A673 (cell line): ENCODE measurements around the gene ZNF219. TPM values are rescaled to one million over a fixed set of nuclear protein-coding genes. Genes with fewer than 3 reads are reported as not detected.
A peak's percentile ranks its signal among the peaks of the same experiment; 100 is the strongest.

Experiments used
- BruUV-seq: library from RNA; stranded (reverse); fragments of 400-500 nt; replicated peaks from 2 replicates; lab custom pipeline; 2021; lab: Mats Ljungman, UMichigan
- CTCF ChIA-PET: fragments of 300-600 bp; sonication (Branson Sonifier 250); formaldehyde crosslinking; loops from one replicate; lab custom pipeline; 2022; ENCODE audit warnings: antibody characterized with exemption; lab: Charles Lee
- POLR2A ChIA-PET: fragments of 300-600 bp; sonication (Branson Sonifier 250); formaldehyde crosslinking; loops from one replicate; lab custom pipeline; 2022; ENCODE audit warnings: antibody characterized with exemption; ENCODE audit not compliant: low non-redundant PET; lab: Charles Lee
- DNase-seq: peaks from one replicate; pipeline ENCODE4 v3.0.0-alpha.2; 2015; ENCODE audit warnings: low spot score
- H3K27ac ChIP-seq: fragments of 200-600 bp; sonication (generic); 2 replicates; pipeline ENCODE4 v1.5.1; 2016; ENCODE audit warnings: mixed run types, low read depth, mild to moderate bottlenecking, mixed read lengths, antibody characterized with exemption, low read length; ENCODE audit not compliant: poor library complexity, severe bottlenecking
- H3K27me3 ChIP-seq: fragments of 200-600 bp; sonication (generic); replicated peaks from 2 replicates; pipeline ENCODE4 v1.6.1; 2017; ENCODE audit warnings: mixed run types, low read depth, mild to moderate bottlenecking, mixed read lengths, antibody characterized with exemption, low read length; ENCODE audit not compliant: insufficient read depth, poor library complexity
- H3K36me3 ChIP-seq: fragments of 200-600 bp; sonication (generic); 2 replicates; pipeline ENCODE4 v1.6.1; 2016; ENCODE audit warnings: mixed run types, mild to moderate bottlenecking, mixed read lengths, antibody characterized with exemption, low read length; ENCODE audit not compliant: insufficient read depth, poor library complexity, severe bottlenecking
- H3K4me1 ChIP-seq: fragments of 200-600 bp; sonication (generic); 2 replicates; pipeline ENCODE4 v1.6.1; 2017; ENCODE audit warnings: mixed run types, mild to moderate bottlenecking, mixed read lengths, antibody characterized with exemption, low read length; ENCODE audit not compliant: insufficient read depth, poor library complexity, severe bottlenecking
- H3K4me3 ChIP-seq: fragments of 200-600 bp; sonication (generic); 2 replicates; pipeline ENCODE4 v1.5.1; 2016; ENCODE audit warnings: low read depth, mixed run types, mild to moderate bottlenecking, mixed read lengths, low read length; ENCODE audit not compliant: poor library complexity, severe bottlenecking
- H3K9me3 ChIP-seq: fragments of 200-600 bp; sonication (generic); 2 replicates; pipeline ENCODE4 v1.6.1; 2016; ENCODE audit warnings: mixed run types, low read depth, mild to moderate bottlenecking, mixed read lengths, antibody characterized with exemption, low read length; ENCODE audit not compliant: poor library complexity, severe bottlenecking
- EZH2 ChIP-seq: fragments of 200-600 bp; sonication (generic); IDR thresholded peaks from 2 replicates; pipeline ENCODE4 v1.6.1; 2017; ENCODE audit warnings: borderline replicate concordance, low read depth, mild to moderate bottlenecking, mixed read lengths, antibody characterized with exemption, low read length; ENCODE audit not compliant: poor library complexity, severe bottlenecking
- intact Hi-C: fragments of 100-400 bp; cut with micrococcal nuclease; formaldehyde crosslinking; loops from one replicate; pipeline ENCODE4 v1.10.0; 2022; ENCODE audit not compliant: unreplicated experiment
- total RNA-seq: library from RNA; stranded (reverse); gene quantifications from 2 replicates; pipeline ENCODE4 v1.2.3, GENCODE V29; 2021
- TF ChIP-seq, protein P1 (sequence below): fragments of 300-800, 200-600 bp; sonication (generic); conservative IDR thresholded peaks from 2 replicates; pipeline ENCODE4 v1.5.1; 2017; ENCODE audit warnings: low read depth, mild to moderate bottlenecking, antibody characterized with exemption, low read length, moderate library complexity, mixed read lengths

Gene ZNF219
- total RNA-seq, 1 experiment from 2014 or later: 84.6 TPM

DNA sequence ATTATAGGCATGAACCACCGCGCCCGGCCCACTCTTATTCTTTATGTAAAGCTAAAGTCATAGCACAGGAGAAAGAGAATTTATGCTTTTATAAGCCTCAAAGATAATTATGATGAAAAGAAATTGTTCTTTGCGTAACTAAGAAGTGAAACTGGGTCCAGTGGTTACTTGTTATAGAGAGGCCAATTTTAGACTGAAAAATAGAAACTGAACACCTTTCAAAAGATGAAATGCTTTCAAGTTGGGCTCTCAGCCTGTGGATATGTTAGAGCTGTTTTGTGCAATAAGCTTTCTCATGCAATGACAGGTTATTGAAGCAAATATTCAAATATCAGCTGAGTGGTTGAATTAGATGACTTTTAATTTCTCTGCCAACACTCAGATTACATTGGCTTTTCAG lies 10.3 kb upstream of the ZNF219 start:
- TF ChIP-seq, protein P1, sequence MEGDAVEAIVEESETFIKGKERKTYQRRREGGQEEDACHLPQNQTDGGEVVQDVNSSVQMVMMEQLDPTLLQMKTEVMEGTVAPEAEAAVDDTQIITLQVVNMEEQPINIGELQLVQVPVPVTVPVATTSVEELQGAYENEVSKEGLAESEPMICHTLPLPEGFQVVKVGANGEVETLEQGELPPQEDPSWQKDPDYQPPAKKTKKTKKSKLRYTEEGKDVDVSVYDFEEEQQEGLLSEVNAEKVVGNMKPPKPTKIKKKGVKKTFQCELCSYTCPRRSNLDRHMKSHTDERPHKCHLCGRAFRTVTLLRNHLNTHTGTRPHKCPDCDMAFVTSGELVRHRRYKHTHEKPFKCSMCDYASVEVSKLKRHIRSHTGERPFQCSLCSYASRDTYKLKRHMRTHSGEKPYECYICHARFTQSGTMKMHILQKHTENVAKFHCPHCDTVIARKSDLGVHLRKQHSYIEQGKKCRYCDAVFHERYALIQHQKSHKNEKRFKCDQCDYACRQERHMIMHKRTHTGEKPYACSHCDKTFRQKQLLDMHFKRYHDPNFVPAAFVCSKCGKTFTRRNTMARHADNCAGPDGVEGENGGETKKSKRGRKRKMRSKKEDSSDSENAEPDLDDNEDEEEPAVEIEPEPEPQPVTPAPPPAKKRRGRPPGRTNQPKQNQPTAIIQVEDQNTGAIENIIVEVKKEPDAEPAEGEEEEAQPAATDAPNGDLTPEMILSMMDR: no peak
- TF ChIP-seq EZH2: no peak
- Histone ChIP-seq H3K9me3 (no peaks in the 10 kb centered on the region), H3K4me1 (peaks cover 18% of the 10 kb centered on the region), H3K27ac (no peak overlapping the region), H3K4me3 (no peak overlapping the region), H3K27me3 (no peaks in the 10 kb centered on the region), H3K36me3 (no peaks in the 10 kb centered on the region)
- BruUV-seq: no TSS peak
- ChIA-PET CTCF (interaction anchor here (0.6 to 1.6 kb wide), 2 partner anchors 37 to 40 kb away, joined by 3 to 7 read pairs; no protein-coding TSS in a partner anchor), POLR2A (no interaction called here)
- DNase-seq: no peak
- intact Hi-C loops: loop anchor here (5.0 kb wide), 1 partner anchor 251 kb away; no protein-coding TSS in a partner anchor

DNA sequence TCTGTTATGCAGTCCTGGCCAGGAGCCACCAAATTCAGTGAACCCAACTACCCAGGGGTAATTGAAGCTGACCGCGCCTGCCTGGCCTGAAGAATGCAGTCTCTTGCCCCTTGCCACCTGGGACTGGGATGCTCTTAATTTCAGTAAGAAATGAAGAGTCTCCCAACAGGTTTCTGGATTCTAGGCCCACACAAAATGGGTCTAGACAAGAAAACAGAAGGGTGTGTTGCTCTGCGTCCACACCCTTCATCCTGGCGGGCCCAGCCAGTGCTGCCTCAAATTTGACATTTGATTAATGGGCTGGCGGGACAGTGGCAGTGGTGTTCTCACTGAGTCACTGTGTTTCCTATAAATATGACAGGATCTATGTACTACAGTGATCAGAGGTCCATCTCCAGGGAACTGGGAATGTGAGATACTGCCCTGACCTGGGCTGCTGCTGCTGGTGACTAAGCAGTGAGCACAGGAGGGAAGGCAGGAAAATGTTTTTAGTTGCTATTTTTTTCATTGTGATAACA lies 8.9 kb upstream of the ZNF219 start:
- BruUV-seq: no TSS peak

DNA sequence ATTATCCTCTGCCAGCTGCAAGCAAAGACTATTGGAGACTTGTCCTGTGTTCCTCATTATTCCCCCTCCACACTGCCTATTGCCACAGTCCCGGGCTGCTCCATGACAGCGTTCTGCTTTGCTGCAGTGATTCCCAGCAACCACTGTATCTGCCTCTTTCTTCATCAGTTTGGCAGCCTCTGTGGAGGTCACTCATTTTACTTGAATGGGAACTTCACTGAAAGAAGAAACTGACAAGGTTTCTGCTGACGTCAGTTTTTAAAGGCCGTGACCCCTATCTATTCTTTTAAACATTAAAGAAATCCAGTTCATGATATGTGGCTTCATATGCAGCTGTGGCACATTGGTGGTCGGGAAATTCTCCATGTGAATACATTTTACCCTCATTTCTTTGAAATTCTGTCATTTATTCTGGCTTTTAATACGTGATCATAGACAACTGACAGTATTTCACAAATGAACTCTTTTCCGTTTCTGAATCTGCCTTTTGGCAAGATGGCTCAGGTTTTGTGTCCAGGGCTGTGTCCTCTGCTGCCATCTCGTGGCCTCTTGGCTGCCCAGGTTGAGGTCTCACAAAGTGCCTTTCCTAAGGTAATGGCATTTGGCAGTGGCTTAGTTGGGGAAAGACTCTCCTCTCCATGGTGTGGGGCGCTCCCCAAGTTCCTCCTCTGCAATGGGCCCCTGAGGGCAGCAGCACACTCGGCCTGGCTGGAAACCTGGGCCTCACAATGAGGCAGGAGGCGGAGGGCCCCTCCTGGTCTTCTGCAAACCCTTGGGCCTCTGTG lies 8.2 kb upstream of the ZNF219 start:
- ChIA-PET POLR2A (no interaction called here), CTCF (interaction anchor here (3.9 kb wide), 1 partner anchor 91 kb away, joined by 55 read pairs; no protein-coding TSS in a partner anchor)
- Histone ChIP-seq H3K27ac (peak overlapping the region; percentile 62), H3K9me3 (no peaks in the 10 kb centered on the region), H3K36me3 (no peaks in the 10 kb centered on the region), H3K4me3 (no peak overlapping the region), H3K27me3 (no peaks in the 10 kb centered on the region), H3K4me1 (peaks cover 27% of the 10 kb centered on the region)
- peak; percentile 87 for DNase-seq
- no TSS peak for BruUV-seq
- no peak for TF ChIP-seq EZH2
- TF ChIP-seq, protein P1: peak; percentile 97
- intact Hi-C loops: loop anchor here (5.0 kb wide), 1 partner anchor 249 kb away; no protein-coding TSS in a partner anchor

More for the DNA sequence above, 8.9 kb upstream of the ZNF219 start:
- no peak for DNase-seq
- intact Hi-C loops: loop anchor here (5.0 kb wide), 1 partner anchor 250 kb away; no protein-coding TSS in a partner anchor
- Histone ChIP-seq H3K4me3 (no peak overlapping the region), H3K27me3 (no peaks in the 10 kb centered on the region), H3K4me1 (peaks cover 25% of the 10 kb centered on the region), H3K27ac (peak overlapping the region; percentile 62), H3K36me3 (no peaks in the 10 kb centered on the region), H3K9me3 (no peaks in the 10 kb centered on the region)
- TF ChIP-seq, protein P1: no peak
- TF ChIP-seq EZH2: no peak
- POLR2A ChIA-PET: no interaction called here
- CTCF ChIA-PET: no interaction called here
